ENCODE measurements around the gene MDM2. TPM values are rescaled to one million over a fixed set of nuclear protein-coding genes. Genes with fewer than 3 reads are reported as not detected.

Gene MDM2
- total RNA-seq, 1 experiment from 2014 or later = 118 TPM

DNA sequence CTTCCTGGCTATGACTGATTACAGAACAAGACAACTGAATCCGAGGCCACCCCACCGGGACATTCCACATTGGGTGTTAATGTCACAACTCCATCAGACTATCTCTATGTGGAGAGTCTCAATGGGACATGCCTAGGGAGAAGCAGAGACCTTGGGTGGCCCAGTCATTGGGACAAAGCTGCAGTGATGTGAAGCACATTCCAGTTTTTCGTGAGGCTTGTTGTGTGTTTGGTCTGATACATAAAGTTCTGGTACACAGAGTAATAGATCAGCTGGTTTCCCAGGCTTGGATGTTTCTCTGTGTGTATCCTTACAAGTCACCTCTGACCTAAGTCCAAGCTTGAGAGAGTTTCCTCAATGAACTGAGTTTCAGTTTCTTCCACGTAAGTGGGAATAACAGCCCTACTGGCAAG lies 82.7 kb downstream of the MDM2 start:
- Histone ChIP-seq H3K9me3 (no peaks in the 10 kb centered on the region), H3K4me1 (no peaks in the 10 kb centered on the region), H3K36me3 (ENCODE audit: control insufficient read depth, insufficient read depth, low read length) (no peaks in the 10 kb centered on the region), H3K27me3 (replicated peaks; ENCODE audit: control insufficient read depth, insufficient read depth, low read length) (no peaks in the 10 kb centered on the region), H3K4me3 (ENCODE audit: low read depth, low read length) (no peak overlapping the region)
- no TSS peak for BruUV-seq (replicated peaks)
- H3K27me3 Mint-ChIP-seq (ENCODE audit: insufficient read depth, unreplicated experiment) = no peaks in the 10 kb centered on the region
- H3K27ac Mint-ChIP-seq (ENCODE audit: unreplicated experiment) = no peak overlapping the region
- ChIA-PET POLR2A (no interaction called here), CTCF (no interaction called here)
- TF ChIP-seq, protein P1, sequence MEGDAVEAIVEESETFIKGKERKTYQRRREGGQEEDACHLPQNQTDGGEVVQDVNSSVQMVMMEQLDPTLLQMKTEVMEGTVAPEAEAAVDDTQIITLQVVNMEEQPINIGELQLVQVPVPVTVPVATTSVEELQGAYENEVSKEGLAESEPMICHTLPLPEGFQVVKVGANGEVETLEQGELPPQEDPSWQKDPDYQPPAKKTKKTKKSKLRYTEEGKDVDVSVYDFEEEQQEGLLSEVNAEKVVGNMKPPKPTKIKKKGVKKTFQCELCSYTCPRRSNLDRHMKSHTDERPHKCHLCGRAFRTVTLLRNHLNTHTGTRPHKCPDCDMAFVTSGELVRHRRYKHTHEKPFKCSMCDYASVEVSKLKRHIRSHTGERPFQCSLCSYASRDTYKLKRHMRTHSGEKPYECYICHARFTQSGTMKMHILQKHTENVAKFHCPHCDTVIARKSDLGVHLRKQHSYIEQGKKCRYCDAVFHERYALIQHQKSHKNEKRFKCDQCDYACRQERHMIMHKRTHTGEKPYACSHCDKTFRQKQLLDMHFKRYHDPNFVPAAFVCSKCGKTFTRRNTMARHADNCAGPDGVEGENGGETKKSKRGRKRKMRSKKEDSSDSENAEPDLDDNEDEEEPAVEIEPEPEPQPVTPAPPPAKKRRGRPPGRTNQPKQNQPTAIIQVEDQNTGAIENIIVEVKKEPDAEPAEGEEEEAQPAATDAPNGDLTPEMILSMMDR (IDR thresholded peaks at IDR 0.05; ENCODE audit: insufficient read depth in 1 of 2, low read depth in 1 of 2, low read length in 1 of 2, severe bottlenecking in 1 of 2, unreplicated experiment in 1 of 2) = no peak
- H3K4me1 Mint-ChIP-seq (ENCODE audit: low read depth, unreplicated experiment) = peaks cover 6% of the 10 kb centered on the region
- H3K4me3 Mint-ChIP-seq (ENCODE audit: unreplicated experiment) = no peak overlapping the region
- no peaks in the 10 kb centered on the region for H3K36me3 Mint-ChIP-seq (ENCODE audit: insufficient read depth, unreplicated experiment)
- intact Hi-C loops (cut with micrococcal nuclease; ENCODE audit: unreplicated experiment) = no loop called here
- DNase-seq = no peak
- no peaks in the 10 kb centered on the region for H3K9me3 Mint-ChIP-seq (ENCODE audit: unreplicated experiment)

DNA sequence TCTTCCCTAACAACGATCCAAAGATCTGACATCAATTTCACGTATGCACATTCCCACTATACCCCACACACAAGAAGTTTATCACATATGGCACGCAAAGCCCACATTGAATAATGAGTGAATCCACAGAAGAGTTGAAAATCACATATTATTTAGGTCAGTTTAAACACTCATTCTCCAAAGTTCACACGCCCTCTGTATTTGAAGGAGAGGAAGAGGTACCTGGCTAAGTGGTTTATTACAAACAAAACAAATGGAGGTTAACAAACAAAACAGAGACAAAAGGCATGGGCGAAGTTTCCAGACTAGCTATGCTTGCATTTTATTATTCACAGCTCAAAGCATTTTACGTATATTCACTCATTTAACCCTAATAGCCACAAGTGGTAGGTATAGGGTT lies 83.2 kb downstream of the MDM2 start:
- no peaks in the 10 kb centered on the region for H3K27me3 Mint-ChIP-seq (ENCODE audit: insufficient read depth, unreplicated experiment)
- Histone ChIP-seq H3K4me3 (ENCODE audit: low read depth, low read length) (no peak overlapping the region), H3K36me3 (ENCODE audit: control insufficient read depth, insufficient read depth, low read length) (no peaks in the 10 kb centered on the region), H3K27me3 (replicated peaks; ENCODE audit: control insufficient read depth, insufficient read depth, low read length) (no peaks in the 10 kb centered on the region), H3K4me1 (no peaks in the 10 kb centered on the region), H3K9me3 (no peaks in the 10 kb centered on the region)
- ChIA-PET POLR2A (no interaction called here), CTCF (no interaction called here)
- no TSS peak for BruUV-seq (replicated peaks)
- no peak overlapping the region for H3K4me3 Mint-ChIP-seq (ENCODE audit: unreplicated experiment)
- no peak for DNase-seq
- TF ChIP-seq, protein P1 (IDR thresholded peaks at IDR 0.05; ENCODE audit: insufficient read depth in 1 of 2, low read depth in 1 of 2, low read length in 1 of 2, severe bottlenecking in 1 of 2, unreplicated experiment in 1 of 2) = no peak
- intact Hi-C loops (cut with micrococcal nuclease; ENCODE audit: unreplicated experiment) = no loop called here
- H3K4me1 Mint-ChIP-seq (ENCODE audit: low read depth, unreplicated experiment) = peaks cover 6% of the 10 kb centered on the region
- H3K9me3 Mint-ChIP-seq (ENCODE audit: unreplicated experiment) = no peaks in the 10 kb centered on the region
- H3K27ac Mint-ChIP-seq (ENCODE audit: unreplicated experiment) = no peak overlapping the region
- no peaks in the 10 kb centered on the region for H3K36me3 Mint-ChIP-seq (ENCODE audit: insufficient read depth, unreplicated experiment)

DNA sequence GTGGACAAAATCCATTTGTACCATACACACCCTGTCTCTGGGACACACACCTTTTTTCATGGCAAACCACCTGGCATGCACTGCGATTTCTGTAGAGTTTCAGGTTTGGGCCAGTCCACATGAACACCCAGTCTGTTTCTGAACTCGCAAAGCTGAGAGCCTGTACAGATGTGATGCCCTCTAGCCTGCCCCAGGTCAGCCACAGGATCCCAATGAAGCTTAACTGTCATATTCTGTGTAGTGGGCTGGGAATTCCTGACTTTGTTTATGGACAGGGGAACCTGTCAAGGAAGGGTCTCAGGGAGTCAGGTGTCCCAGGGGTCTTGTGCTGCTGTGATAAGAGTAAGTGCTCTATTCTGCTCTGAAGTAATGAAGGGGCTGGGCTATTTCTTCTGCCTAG lies 85.2 kb downstream of the MDM2 start:
- Histone ChIP-seq H3K4me1 (no peaks in the 10 kb centered on the region), H3K27me3 (replicated peaks; ENCODE audit: control insufficient read depth, insufficient read depth, low read length) (no peaks in the 10 kb centered on the region), H3K4me3 (ENCODE audit: low read depth, low read length) (no peak overlapping the region), H3K36me3 (ENCODE audit: control insufficient read depth, insufficient read depth, low read length) (no peaks in the 10 kb centered on the region), H3K9me3 (no peaks in the 10 kb centered on the region)
- no peaks in the 10 kb centered on the region for H3K36me3 Mint-ChIP-seq (ENCODE audit: insufficient read depth, unreplicated experiment)
- intact Hi-C loops (cut with micrococcal nuclease; ENCODE audit: unreplicated experiment) = no loop called here
- DNase-seq = no peak
- TF ChIP-seq, protein P1 (IDR thresholded peaks at IDR 0.05; ENCODE audit: insufficient read depth in 1 of 2, low read depth in 1 of 2, low read length in 1 of 2, severe bottlenecking in 1 of 2, unreplicated experiment in 1 of 2) = no peak
- BruUV-seq (replicated peaks) = no TSS peak
- POLR2A ChIA-PET = no interaction called here
- H3K4me1 Mint-ChIP-seq (ENCODE audit: low read depth, unreplicated experiment) = peaks cover 6% of the 10 kb centered on the region
- H3K4me3 Mint-ChIP-seq (ENCODE audit: unreplicated experiment) = no peak overlapping the region
- CTCF ChIA-PET = no interaction called here
- H3K27ac Mint-ChIP-seq (ENCODE audit: unreplicated experiment) = no peak overlapping the region
- no peaks in the 10 kb centered on the region for H3K27me3 Mint-ChIP-seq (ENCODE audit: insufficient read depth, unreplicated experiment)
- no peaks in the 10 kb centered on the region for H3K9me3 Mint-ChIP-seq (ENCODE audit: unreplicated experiment)

All from Caco-2 (cell line).